Measurements from ENCODE around the gene PJVK.

DNA sequence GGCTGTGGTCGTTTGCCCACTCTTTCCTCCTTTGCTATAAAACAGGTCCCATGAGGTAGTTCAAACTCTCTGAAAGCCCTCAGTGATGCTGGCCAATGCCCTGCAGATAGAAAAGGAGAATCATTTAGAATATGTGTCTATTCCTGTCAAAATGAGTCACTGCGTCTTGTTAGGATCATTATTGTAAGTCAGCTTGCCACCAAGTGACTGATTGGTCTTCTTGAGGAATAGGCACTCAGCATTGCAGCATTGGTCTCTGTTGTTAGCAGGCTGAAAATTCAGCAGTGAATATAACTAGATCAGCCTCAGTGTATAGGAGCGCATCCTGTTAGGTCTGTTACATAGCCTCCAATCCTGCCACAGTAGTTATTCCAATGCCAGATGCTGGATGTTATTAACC lies 29.1 kb upstream of the PJVK start:
- TF ChIP-seq FOXM1 (IDR thresholded peaks at IDR 0.05; ENCODE audit: low read depth, low read length): no peak
- no peak for TF ChIP-seq POLR2AphosphoS5 (IDR thresholded peaks at IDR 0.05; ENCODE audit: low read length)
- TF ChIP-seq, protein P1, sequence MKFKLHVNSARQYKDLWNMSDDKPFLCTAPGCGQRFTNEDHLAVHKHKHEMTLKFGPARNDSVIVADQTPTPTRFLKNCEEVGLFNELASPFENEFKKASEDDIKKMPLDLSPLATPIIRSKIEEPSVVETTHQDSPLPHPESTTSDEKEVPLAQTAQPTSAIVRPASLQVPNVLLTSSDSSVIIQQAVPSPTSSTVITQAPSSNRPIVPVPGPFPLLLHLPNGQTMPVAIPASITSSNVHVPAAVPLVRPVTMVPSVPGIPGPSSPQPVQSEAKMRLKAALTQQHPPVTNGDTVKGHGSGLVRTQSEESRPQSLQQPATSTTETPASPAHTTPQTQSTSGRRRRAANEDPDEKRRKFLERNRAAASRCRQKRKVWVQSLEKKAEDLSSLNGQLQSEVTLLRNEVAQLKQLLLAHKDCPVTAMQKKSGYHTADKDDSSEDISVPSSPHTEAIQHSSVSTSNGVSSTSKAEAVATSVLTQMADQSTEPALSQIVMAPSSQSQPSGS (IDR thresholded peaks at IDR 0.05; ENCODE audit: low read length): no peak
- no peak for TF ChIP-seq MYC (IDR thresholded peaks at IDR 0.05; ENCODE audit: insufficient read depth, insufficient read length, insufficient replicate concordance, low read length, severe bottlenecking)
- no peak for TF ChIP-seq STAT1 (conservative IDR thresholded peaks at IDR 0.05)
- TF ChIP-seq EZH2 (IDR thresholded peaks at IDR 0.05; ENCODE audit: borderline replicate concordance, control insufficient read depth, low read depth, low read length): no peak
- no peak for TF ChIP-seq GABPA (IDR thresholded peaks at IDR 0.05; ENCODE audit: low read depth)
- no peak for TF ChIP-seq POLR2A (IDR thresholded peaks at IDR 0.05; ENCODE audit: low read depth, low read length)
- TF ChIP-seq, protein P2, sequence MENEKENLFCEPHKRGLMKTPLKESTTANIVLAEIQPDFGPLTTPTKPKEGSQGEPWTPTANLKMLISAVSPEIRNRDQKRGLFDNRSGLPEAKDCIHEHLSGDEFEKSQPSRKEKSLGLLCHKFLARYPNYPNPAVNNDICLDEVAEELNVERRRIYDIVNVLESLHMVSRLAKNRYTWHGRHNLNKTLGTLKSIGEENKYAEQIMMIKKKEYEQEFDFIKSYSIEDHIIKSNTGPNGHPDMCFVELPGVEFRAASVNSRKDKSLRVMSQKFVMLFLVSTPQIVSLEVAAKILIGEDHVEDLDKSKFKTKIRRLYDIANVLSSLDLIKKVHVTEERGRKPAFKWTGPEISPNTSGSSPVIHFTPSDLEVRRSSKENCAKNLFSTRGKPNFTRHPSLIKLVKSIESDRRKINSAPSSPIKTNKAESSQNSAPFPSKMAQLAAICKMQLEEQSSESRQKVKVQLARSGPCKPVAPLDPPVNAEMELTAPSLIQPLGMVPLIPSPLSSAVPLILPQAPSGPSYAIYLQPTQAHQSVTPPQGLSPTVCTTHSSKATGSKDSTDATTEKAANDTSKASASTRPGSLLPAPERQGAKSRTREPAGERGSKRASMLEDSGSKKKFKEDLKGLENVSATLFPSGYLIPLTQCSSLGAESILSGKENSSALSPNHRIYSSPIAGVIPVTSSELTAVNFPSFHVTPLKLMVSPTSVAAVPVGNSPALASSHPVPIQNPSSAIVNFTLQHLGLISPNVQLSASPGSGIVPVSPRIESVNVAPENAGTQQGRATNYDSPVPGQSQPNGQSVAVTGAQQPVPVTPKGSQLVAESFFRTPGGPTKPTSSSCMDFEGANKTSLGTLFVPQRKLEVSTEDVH (IDR thresholded peaks at IDR 0.05; ENCODE audit: low read depth, partially characterized antibody): no peak
- TF ChIP-seq, protein P3, sequence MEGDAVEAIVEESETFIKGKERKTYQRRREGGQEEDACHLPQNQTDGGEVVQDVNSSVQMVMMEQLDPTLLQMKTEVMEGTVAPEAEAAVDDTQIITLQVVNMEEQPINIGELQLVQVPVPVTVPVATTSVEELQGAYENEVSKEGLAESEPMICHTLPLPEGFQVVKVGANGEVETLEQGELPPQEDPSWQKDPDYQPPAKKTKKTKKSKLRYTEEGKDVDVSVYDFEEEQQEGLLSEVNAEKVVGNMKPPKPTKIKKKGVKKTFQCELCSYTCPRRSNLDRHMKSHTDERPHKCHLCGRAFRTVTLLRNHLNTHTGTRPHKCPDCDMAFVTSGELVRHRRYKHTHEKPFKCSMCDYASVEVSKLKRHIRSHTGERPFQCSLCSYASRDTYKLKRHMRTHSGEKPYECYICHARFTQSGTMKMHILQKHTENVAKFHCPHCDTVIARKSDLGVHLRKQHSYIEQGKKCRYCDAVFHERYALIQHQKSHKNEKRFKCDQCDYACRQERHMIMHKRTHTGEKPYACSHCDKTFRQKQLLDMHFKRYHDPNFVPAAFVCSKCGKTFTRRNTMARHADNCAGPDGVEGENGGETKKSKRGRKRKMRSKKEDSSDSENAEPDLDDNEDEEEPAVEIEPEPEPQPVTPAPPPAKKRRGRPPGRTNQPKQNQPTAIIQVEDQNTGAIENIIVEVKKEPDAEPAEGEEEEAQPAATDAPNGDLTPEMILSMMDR (IDR thresholded peaks at IDR 0.05 in 2 of 3, conservative IDR thresholded peaks at IDR 0.05 in 1 of 3; ENCODE audit: control insufficient read depth in 2 of 3, extremely low read depth in 1 of 3, insufficient read depth in 1 of 3, low read depth in 3 of 3, low read length in 3 of 3): no peak
- TF ChIP-seq, protein P4, sequence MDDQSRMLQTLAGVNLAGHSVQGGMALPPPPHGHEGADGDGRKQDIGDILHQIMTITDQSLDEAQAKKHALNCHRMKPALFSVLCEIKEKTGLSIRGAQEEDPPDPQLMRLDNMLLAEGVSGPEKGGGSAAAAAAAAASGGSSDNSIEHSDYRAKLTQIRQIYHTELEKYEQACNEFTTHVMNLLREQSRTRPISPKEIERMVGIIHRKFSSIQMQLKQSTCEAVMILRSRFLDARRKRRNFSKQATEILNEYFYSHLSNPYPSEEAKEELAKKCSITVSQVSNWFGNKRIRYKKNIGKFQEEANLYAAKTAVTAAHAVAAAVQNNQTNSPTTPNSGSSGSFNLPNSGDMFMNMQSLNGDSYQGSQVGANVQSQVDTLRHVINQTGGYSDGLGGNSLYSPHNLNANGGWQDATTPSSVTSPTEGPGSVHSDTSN (IDR thresholded peaks at IDR 0.05; ENCODE audit: insufficient replicate concordance, low read depth, low read length): no peak
- TF ChIP-seq, protein P5, sequence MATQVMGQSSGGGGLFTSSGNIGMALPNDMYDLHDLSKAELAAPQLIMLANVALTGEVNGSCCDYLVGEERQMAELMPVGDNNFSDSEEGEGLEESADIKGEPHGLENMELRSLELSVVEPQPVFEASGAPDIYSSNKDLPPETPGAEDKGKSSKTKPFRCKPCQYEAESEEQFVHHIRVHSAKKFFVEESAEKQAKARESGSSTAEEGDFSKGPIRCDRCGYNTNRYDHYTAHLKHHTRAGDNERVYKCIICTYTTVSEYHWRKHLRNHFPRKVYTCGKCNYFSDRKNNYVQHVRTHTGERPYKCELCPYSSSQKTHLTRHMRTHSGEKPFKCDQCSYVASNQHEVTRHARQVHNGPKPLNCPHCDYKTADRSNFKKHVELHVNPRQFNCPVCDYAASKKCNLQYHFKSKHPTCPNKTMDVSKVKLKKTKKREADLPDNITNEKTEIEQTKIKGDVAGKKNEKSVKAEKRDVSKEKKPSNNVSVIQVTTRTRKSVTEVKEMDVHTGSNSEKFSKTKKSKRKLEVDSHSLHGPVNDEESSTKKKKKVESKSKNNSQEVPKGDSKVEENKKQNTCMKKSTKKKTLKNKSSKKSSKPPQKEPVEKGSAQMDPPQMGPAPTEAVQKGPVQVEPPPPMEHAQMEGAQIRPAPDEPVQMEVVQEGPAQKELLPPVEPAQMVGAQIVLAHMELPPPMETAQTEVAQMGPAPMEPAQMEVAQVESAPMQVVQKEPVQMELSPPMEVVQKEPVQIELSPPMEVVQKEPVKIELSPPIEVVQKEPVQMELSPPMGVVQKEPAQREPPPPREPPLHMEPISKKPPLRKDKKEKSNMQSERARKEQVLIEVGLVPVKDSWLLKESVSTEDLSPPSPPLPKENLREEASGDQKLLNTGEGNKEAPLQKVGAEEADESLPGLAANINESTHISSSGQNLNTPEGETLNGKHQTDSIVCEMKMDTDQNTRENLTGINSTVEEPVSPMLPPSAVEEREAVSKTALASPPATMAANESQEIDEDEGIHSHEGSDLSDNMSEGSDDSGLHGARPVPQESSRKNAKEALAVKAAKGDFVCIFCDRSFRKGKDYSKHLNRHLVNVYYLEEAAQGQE (IDR thresholded peaks at IDR 0.05; ENCODE audit: low read depth, low read length): no peak
- no peak for TF ChIP-seq ZZZ3 (IDR thresholded peaks at IDR 0.05; ENCODE audit: control insufficient read depth, insufficient read length, low read depth)
- no peak for TF ChIP-seq SMAD1 (IDR thresholded peaks at IDR 0.05; ENCODE audit: low read depth, partially characterized antibody)
